ENCODE data around the gene TMEM165. TPM values are rescaled to one million over a fixed set of nuclear protein-coding genes. Genes with fewer than 3 reads are reported as not detected.

The TMEM165 gene
- total RNA-seq, 1 donor from 2014 or later, result 78.0 TPM

DNA sequence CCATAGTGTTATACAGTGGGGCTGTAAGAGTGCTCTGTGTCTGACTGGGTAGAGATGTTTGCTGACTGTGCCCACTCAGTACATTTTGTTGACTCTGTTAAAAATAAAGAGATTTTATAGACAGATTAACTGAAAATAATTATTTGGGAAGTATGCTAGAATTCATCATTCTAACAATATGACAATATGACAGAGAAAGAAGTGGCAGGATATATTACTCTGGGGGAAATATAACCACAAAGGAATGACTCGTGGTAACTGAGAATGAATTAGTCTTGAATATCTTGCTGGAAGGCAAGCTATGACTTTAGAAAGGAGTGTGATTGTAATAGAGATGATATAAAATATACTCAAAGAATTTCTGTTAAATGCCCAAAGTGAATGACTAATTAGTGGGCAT is 46.8 kb downstream of the TMEM165 start:
- Mint-ChIP-seq H3K36me3 (ENCODE audit: unreplicated experiment) (no peaks in the 10 kb centered on the region), H3K27ac (ENCODE audit: unreplicated experiment) (no peak overlapping the region), H3K9me3 (ENCODE audit: unreplicated experiment) (no peaks in the 10 kb centered on the region), H3K27me3 (ENCODE audit: unreplicated experiment) (no peaks in the 10 kb centered on the region), H3K4me3 (ENCODE audit: unreplicated experiment) (no peak overlapping the region), H3K4me1 (ENCODE audit: low read depth, unreplicated experiment) (no peaks in the 10 kb centered on the region)
- no peak for DNase-seq
- no peak for TF ChIP-seq CTCF (IDR thresholded peaks at IDR 0.05; ENCODE audit: partially characterized antibody, unreplicated experiment)

- no peaks in the 10 kb centered on the region for H3K9me3 Mint-ChIP-seq (ENCODE audit: unreplicated experiment)
- H3K27me3 Mint-ChIP-seq (ENCODE audit: unreplicated experiment), result no peaks in the 10 kb centered on the region
- H3K27ac Mint-ChIP-seq (ENCODE audit: unreplicated experiment), result no peak overlapping the region
- DNase-seq, result no peak
- H3K4me1 Mint-ChIP-seq (ENCODE audit: low read depth, unreplicated experiment), result no peaks in the 10 kb centered on the region
- no peaks in the 10 kb centered on the region for H3K36me3 Mint-ChIP-seq (ENCODE audit: unreplicated experiment)
- no peak for TF ChIP-seq CTCF (IDR thresholded peaks at IDR 0.05; ENCODE audit: partially characterized antibody, unreplicated experiment)
- H3K4me3 Mint-ChIP-seq (ENCODE audit: unreplicated experiment), result no peak overlapping the region
Measured at GRCh38 chr4:55444827-55445226, 49.1 kb downstream of the TMEM165 start.

GRCh38 chr4:55445921-55446577 is 50.3 kb downstream of the TMEM165 start:
- no peaks in the 10 kb centered on the region for H3K4me1 Mint-ChIP-seq (ENCODE audit: low read depth, unreplicated experiment)
- DNase-seq, result no peak
- no peak for TF ChIP-seq CTCF (IDR thresholded peaks at IDR 0.05; ENCODE audit: partially characterized antibody, unreplicated experiment)
- H3K4me3 Mint-ChIP-seq (ENCODE audit: unreplicated experiment), result no peak overlapping the region
- no peaks in the 10 kb centered on the region for H3K27me3 Mint-ChIP-seq (ENCODE audit: unreplicated experiment)
- H3K27ac Mint-ChIP-seq (ENCODE audit: unreplicated experiment), result no peak overlapping the region
- H3K9me3 Mint-ChIP-seq (ENCODE audit: unreplicated experiment), result no peaks in the 10 kb centered on the region
- no peaks in the 10 kb centered on the region for H3K36me3 Mint-ChIP-seq (ENCODE audit: unreplicated experiment)

- no peak overlapping the region for H3K27ac Mint-ChIP-seq (ENCODE audit: unreplicated experiment)
- H3K4me3 Mint-ChIP-seq (ENCODE audit: unreplicated experiment), result no peak overlapping the region
- DNase-seq, result no peak
- H3K27me3 Mint-ChIP-seq (ENCODE audit: unreplicated experiment), result no peaks in the 10 kb centered on the region
- no peak for TF ChIP-seq CTCF (IDR thresholded peaks at IDR 0.05; ENCODE audit: partially characterized antibody, unreplicated experiment)
- no peaks in the 10 kb centered on the region for H3K4me1 Mint-ChIP-seq (ENCODE audit: low read depth, unreplicated experiment)
- no peaks in the 10 kb centered on the region for H3K9me3 Mint-ChIP-seq (ENCODE audit: unreplicated experiment)
- no peaks in the 10 kb centered on the region for H3K36me3 Mint-ChIP-seq (ENCODE audit: unreplicated experiment)
Measured at GRCh38 chr4:55446578-55446922, 50.8 kb downstream of the TMEM165 start.

DNA sequence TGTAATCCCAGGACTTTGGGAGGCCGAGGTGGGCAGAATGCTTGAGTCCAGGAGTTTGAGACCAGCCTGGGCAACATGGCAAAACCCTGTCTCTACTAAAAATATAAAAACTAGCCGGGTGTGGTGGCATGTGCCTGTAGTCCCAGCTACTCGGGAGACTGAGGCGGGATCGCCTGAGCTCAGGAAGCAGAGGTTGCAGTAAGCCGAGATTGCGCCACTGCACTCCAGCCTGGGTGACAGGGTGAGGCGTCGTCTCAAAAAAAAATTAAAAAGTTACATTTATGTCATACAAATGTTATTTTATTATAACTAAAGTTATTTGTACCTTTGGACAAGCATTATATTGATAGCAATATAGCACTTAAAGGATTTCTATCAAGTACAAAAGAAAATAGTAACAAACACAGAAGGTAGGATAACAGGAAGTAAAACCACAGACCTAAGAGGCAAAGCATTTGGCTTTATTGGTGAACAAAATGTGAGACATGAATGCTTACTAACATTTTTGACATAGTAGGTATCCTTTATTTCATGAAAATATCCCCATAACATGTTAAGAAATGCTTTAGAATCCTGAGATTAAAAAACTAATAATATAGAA is 51.5 kb downstream of the TMEM165 start:
- Mint-ChIP-seq H3K4me3 (ENCODE audit: unreplicated experiment) (no peak overlapping the region), H3K9me3 (ENCODE audit: unreplicated experiment) (no peaks in the 10 kb centered on the region), H3K36me3 (ENCODE audit: unreplicated experiment) (no peaks in the 10 kb centered on the region), H3K27ac (ENCODE audit: unreplicated experiment) (no peak overlapping the region), H3K27me3 (ENCODE audit: unreplicated experiment) (no peaks in the 10 kb centered on the region), H3K4me1 (ENCODE audit: low read depth, unreplicated experiment) (no peaks in the 10 kb centered on the region)
- no peak for DNase-seq
- TF ChIP-seq CTCF (IDR thresholded peaks at IDR 0.05; ENCODE audit: partially characterized antibody, unreplicated experiment), result no peak

All from glutamatergic neuron (in vitro differentiated cells).